BE2C (cell line): ENCODE data around the gene HADHA.

ENCODE experiments used
- DNase-seq: peaks from one replicate; pipeline ENCODE4 v3.0.0-alpha.2; 2020
- H3K27me3 ChIP-seq: fragments of 250-450 bp; sonication (Bioruptor Pico); 2 replicates; pipeline ENCODE4 v1.5.1; 2020; ENCODE audit warnings: mild to moderate bottlenecking
- H3K36me3 ChIP-seq: fragments of 250-450 bp; sonication (Bioruptor Pico); 2 replicates; pipeline ENCODE4 v1.5.1; 2020; ENCODE audit warnings: mild to moderate bottlenecking
- H3K4me1 ChIP-seq: fragments of 250-450 bp; sonication (Bioruptor Pico); 2 replicates; pipeline ENCODE4 v1.5.1; 2020
- H3K4me3 ChIP-seq: 2 replicates; pipeline ENCODE4 v1.5.1; 2011; ENCODE audit warnings: low read depth, low read length
- H3K9me3 ChIP-seq: fragments of 250-450 bp; sonication (Bioruptor Pico); 2 replicates; pipeline ENCODE4 v1.5.1; 2020
- CTCF ChIP-seq: IDR thresholded peaks from 2 replicates; pipeline ENCODE4 v1.5.1; 2012; ENCODE audit warnings: mild to moderate bottlenecking, low read depth, low read length

HADHA gene

GRCh38 chr2:26176279-26176615 is 68.2 kb downstream of the HADHA start:
- no peak for DNase-seq
- TF ChIP-seq CTCF = no peak
- Histone ChIP-seq H3K4me3 (no peak overlapping the region), H3K27me3 (no peaks in the 10 kb centered on the region), H3K9me3 (no peaks in the 10 kb centered on the region), H3K4me1 (peaks cover 15% of the 10 kb centered on the region), H3K36me3 (no peaks in the 10 kb centered on the region)

- DNase-seq = peak; percentile 67
- H3K27me3 ChIP-seq = no peaks in the 10 kb centered on the region
- H3K4me3 ChIP-seq = no peak overlapping the region
- no peaks in the 10 kb centered on the region for H3K36me3 ChIP-seq
- H3K9me3 ChIP-seq = no peaks in the 10 kb centered on the region
- TF ChIP-seq CTCF = no peak
- H3K4me1 ChIP-seq = peaks cover 15% of the 10 kb centered on the region
Measured at GRCh38 chr2:26175466-26176278, 68.8 kb downstream of the HADHA start.

GRCh38 chr2:26174691-26175465 is 69.6 kb downstream of the HADHA start:
- no peak for DNase-seq
- TF ChIP-seq CTCF = no peak
- no peak overlapping the region for H3K4me3 ChIP-seq
- no peaks in the 10 kb centered on the region for H3K36me3 ChIP-seq
- H3K27me3 ChIP-seq = no peaks in the 10 kb centered on the region
- H3K4me1 ChIP-seq = peaks cover 15% of the 10 kb centered on the region
- H3K9me3 ChIP-seq = no peaks in the 10 kb centered on the region

- no peak for TF ChIP-seq CTCF
- Histone ChIP-seq H3K9me3 (no peaks in the 10 kb centered on the region), H3K27me3 (no peaks in the 10 kb centered on the region), H3K4me3 (peak overlapping the region; percentile 71), H3K36me3 (no peaks in the 10 kb centered on the region), H3K4me1 (peaks cover 11% of the 10 kb centered on the region)
- DNase-seq = no peak
Measured at GRCh38 chr2:26173776-26174482, 70.5 kb downstream of the HADHA start.

- Histone ChIP-seq H3K9me3 (no peaks in the 10 kb centered on the region), H3K36me3 (no peaks in the 10 kb centered on the region), H3K4me3 (peak within 1 kb of the TSS; percentile 71), H3K4me1 (peaks cover 11% of the 10 kb centered on the region), H3K27me3 (no peaks in the 10 kb centered on the region)
- TF ChIP-seq CTCF = no peak
- peak; percentile 40 for DNase-seq
Measured at GRCh38 chr2:26172871-26173775, 71.3 kb downstream of the HADHA start, which contains the start of gene GAREM2. Gene GAREM2, plus strand, starts transcription at chr2:26173088. Its CDS starts 133 bp downstream, at chr2:26173221.
